ENCODE data around the gene ENOX2. TPM values are rescaled to one million over a fixed set of nuclear protein-coding genes. Genes with fewer than 3 reads are reported as not detected.

ENOX2 gene
- total RNA-seq = 10 to 100 TPM in 3 of 4 donors, 1 to 10 TPM in 1; 9.3 to 20.7 (median 15.4) TPM

- WGBS, 2 donors (ENCODE audit: low coverage in 1 of 2) = 0 to 40% methylated on average over 2 to 4 of the region's 50 CpGs
- peak; percentile 99 for ATAC-seq
- Histone ChIP-seq H3K4me1 (peaks cover 0 to 6% (median 0%) of the 10 kb centered on the region in 3 donors), H3K4me3 (peak within 1 kb of the TSS; percentile 68 to 97), H3K36me3 (no peaks in the 10 kb centered on the region), H3K9me3 (no peaks in the 10 kb centered on the region), H3K27me3 (no peaks in the 10 kb centered on the region), H3K27ac (peak within 1 kb of the TSS; percentile 59 to 88 (median 85))
- TF ChIP-seq POLR2AphosphoS5 (IDR thresholded peaks at IDR 0.05) (peak; percentile 42), POLR2A (IDR thresholded peaks at IDR 0.05) (peak; percentile 49 to 60), EP300 (IDR thresholded peaks at IDR 0.05) (no peak)
- TF ChIP-seq, protein P1, sequence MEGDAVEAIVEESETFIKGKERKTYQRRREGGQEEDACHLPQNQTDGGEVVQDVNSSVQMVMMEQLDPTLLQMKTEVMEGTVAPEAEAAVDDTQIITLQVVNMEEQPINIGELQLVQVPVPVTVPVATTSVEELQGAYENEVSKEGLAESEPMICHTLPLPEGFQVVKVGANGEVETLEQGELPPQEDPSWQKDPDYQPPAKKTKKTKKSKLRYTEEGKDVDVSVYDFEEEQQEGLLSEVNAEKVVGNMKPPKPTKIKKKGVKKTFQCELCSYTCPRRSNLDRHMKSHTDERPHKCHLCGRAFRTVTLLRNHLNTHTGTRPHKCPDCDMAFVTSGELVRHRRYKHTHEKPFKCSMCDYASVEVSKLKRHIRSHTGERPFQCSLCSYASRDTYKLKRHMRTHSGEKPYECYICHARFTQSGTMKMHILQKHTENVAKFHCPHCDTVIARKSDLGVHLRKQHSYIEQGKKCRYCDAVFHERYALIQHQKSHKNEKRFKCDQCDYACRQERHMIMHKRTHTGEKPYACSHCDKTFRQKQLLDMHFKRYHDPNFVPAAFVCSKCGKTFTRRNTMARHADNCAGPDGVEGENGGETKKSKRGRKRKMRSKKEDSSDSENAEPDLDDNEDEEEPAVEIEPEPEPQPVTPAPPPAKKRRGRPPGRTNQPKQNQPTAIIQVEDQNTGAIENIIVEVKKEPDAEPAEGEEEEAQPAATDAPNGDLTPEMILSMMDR (IDR thresholded peaks at IDR 0.05) = peak in 2 of 4 experiments; percentile 24 to 29
Observed at GRCh38 chrX:130902783-130903613, at the start of gene ENOX2. Gene ENOX2, minus strand, starts transcription at chrX:130903209. Its CDS starts 199,993 bp downstream, at chrX:130703216.

DNA sequence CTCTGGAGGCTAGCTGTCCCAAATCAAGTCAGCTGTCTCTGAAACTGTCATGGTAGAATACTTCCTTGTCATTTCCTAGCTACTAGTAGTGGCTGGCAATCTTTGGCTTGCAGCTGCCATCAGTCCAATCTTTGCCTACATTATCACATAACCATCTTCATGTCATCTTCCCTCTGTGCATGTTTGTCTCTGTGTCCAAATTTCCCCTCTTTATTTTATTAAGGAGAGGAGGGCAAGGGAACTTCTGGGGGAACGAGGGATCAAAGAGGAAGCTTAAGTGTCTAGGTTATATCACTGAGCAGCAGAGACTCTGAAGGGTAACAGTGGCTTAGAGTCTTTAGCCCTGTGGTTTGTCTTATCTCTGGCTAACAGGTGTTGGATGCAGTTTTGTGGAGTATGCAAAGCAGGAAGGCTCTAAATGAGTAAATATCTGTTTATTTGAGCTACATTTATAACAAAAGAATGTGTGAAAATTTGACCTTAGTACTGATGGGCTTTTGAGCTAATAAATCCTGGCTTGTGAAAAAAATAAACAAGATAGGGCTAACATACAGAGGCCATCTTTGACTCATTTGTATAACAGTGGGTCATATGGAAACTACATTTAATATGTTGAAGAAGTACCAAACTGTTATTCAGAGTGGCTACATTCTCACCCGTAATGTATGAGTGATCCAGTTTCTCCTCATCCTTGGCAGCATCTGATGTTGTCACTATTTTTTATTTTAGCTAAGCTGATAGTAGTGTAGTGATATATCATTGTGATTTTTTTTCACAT lies 49.4 kb upstream of the ENOX2 start:
- Histone ChIP-seq H3K27me3 (no peaks in the 10 kb centered on the region), H3K4me1 (no peaks in the 10 kb centered on the region), H3K36me3 (no peaks in the 10 kb centered on the region), H3K4me3 (no peak overlapping the region), H3K9me3 (peaks cover 0 to 10% (median 0%) of the 10 kb centered on the region in 3 donors), H3K27ac (no peak overlapping the region)
- no peak for ATAC-seq
- TF ChIP-seq, protein P1 (IDR thresholded peaks at IDR 0.05) = no peak
- no peak for TF ChIP-seq POLR2AphosphoS5 (IDR thresholded peaks at IDR 0.05)
- TF ChIP-seq EP300 (IDR thresholded peaks at IDR 0.05) = no peak
- no peak for TF ChIP-seq POLR2A (IDR thresholded peaks at IDR 0.05)
- 29 to 33% methylated on average over 2 of the region's 2 CpGs for WGBS, 2 donors (ENCODE audit: low coverage in 1 of 2)

- TF ChIP-seq, protein P1 (IDR thresholded peaks at IDR 0.05) = no peak
- TF ChIP-seq POLR2A (IDR thresholded peaks at IDR 0.05) = no peak
- TF ChIP-seq EP300 (IDR thresholded peaks at IDR 0.05) = no peak
- no peak for TF ChIP-seq POLR2AphosphoS5 (IDR thresholded peaks at IDR 0.05)
- Histone ChIP-seq H3K4me3 (no peak overlapping the region), H3K4me1 (no peaks in the 10 kb centered on the region), H3K27me3 (no peaks in the 10 kb centered on the region), H3K36me3 (no peaks in the 10 kb centered on the region), H3K9me3 (peaks cover 0 to 10% (median 0%) of the 10 kb centered on the region in 3 donors), H3K27ac (no peak overlapping the region)
- ATAC-seq = no peak
- WGBS, 2 donors (ENCODE audit: low coverage in 1 of 2) = 42 to 67% methylated on average over 1 to 2 of the region's 2 CpGs
Observed at GRCh38 chrX:130944230-130944629, 41.2 kb upstream of the ENOX2 start.

GRCh38 chrX:130937101-130937500 lies 34.1 kb upstream of the ENOX2 start:
- Histone ChIP-seq H3K4me1 (no peaks in the 10 kb centered on the region), H3K4me3 (no peak overlapping the region), H3K27me3 (no peaks in the 10 kb centered on the region), H3K36me3 (no peaks in the 10 kb centered on the region), H3K27ac (no peak overlapping the region), H3K9me3 (no peaks in the 10 kb centered on the region)
- TF ChIP-seq, protein P1 (IDR thresholded peaks at IDR 0.05) = no peak
- TF ChIP-seq EP300 (IDR thresholded peaks at IDR 0.05) (no peak), POLR2AphosphoS5 (IDR thresholded peaks at IDR 0.05) (no peak), POLR2A (IDR thresholded peaks at IDR 0.05) (no peak)
- no peak for ATAC-seq

All from gastroesophageal sphincter (tissue), 4 donors.